EH (cell line): ENCODE data around the gene ORAI2.
"Not testable (repeated sequence)": the region's sequence is repeated elsewhere in the genome, so short reads cannot be mapped to it uniquely, and the experiment has no call there.

ENCODE experiments used
- DNase-seq: peaks from one replicate; pipeline ENCODE4 v3.0.0-alpha.2; 2015; ENCODE audit warnings: low read depth

ORAI2 gene

GRCh38 chr7:102469972-102470825 is 36.8 kb downstream of the ORAI2 start:
- DNase-seq, result no peak

GRCh38 chr7:102471791-102472125 is 38.4 kb downstream of the ORAI2 start:
- DNase-seq, result no peak

DNA sequence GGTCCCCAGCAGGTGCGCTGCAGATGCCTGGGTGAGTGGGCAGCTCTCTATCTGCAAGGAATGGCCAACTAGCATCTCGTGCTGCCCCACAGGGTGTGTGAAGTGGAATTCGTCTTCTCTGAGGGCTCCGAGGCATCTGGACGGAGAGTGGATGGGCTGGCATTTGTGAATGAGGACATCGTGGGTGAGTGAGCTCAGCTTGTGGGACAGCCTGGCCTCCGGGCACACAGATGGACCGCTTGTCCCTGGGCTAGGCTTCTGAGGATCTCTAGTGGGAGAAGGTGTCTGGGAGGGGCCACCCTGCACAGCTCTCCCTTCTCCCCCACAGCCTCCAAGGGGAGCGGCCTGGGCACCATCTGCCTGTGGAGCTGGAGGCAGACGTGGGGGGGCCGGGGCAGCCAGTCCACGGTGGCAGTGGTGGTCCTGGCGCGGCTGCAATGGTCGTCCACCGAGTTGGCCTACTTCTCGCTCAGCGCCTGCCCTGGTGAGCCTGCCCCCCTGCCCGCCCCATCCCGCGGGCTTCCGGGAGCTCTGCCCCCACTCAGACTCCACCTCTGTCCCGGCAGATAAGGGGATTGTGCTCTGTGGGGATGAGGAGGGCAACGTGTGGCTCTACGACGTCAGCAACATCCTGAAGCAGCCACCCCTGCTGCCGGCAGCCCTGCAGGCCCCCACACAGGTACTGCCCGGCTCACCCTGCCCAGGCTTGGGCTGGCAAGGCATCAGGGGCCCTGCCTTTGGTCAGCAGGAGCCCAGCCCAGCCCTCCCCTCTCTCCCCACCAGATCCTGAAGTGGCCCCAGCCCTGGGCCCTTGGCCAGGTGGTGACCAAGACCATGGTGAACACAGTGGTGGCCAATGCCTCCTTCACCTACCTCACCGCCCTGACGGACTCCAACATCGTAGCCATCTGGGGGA is 39.0 kb downstream of the ORAI2 start:
- DNase-seq, result no peak

DNA sequence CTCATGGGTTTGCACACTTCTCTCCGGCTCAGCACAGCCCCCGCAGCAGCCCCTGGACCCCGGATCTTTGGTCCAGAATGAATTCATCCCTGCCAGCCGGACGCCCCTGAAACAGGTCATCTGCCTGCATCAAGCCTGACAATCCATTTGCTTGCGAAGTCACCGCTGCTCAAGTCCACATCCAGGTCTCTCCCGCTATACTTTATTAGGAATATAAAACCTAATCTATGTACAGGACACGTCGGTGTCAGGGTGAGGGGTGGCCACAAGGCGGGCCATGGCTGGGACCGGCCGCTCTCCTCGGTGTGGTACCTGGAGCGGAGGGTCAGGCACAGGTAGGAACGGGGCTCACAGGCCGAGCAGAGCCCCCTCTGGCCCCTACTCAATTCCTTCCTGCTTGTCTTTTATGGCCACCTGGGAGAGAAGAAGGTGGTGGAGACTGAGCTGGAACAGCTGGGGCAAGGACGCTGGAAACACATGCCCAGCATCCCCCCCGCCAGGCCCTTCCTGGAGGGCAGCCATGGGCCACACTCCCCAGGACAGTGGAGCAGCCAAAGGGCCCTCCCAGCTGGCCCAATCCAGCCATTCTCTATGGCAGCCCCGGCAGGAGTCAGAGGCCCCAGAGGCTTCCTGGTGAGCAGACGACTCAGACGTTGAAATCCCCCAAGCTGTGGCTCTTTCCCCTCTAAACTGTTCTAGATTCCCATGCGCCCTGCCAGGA is 40.1 kb downstream of the ORAI2 start:
- DNase-seq, result no peak

GRCh38 chr7:102474116-102474515 is 40.7 kb downstream of the ORAI2 start:
- DNase-seq, result not testable (repeated sequence)

DNA sequence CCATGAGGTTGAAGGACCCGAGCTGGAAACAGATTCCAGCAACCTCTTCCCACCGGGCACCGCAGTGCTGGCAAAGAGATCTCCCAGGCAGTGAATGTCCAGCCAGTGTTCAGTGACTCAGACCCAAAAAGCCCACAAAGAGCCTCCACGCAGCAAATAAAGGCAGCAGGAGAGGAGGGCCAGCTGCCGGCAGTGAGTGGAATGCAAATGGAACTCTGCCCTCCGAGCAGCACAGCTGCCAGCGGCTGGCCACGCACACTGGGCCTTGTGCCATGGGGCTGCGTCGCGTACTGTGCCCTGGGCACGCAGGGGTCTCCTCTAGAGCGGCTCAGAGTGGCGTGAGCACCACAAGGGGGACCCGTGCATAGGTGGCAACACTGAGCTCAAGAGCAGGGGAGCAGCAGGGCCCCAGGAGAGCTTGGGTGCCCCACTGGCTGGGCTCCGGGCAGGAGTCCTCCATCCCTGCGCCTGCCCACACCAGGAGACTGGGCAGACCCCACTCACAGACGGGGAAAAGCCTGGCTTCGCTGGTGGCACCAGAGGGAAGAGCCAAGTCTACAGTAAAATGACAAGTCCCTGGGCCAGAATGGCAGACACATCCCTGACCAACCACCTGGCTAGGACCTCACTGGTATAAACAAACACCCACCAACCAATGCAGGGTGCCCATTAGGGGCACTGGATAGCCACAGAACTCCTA is 41.5 kb downstream of the ORAI2 start:
- DNase-seq, result not testable (repeated sequence)

DNA sequence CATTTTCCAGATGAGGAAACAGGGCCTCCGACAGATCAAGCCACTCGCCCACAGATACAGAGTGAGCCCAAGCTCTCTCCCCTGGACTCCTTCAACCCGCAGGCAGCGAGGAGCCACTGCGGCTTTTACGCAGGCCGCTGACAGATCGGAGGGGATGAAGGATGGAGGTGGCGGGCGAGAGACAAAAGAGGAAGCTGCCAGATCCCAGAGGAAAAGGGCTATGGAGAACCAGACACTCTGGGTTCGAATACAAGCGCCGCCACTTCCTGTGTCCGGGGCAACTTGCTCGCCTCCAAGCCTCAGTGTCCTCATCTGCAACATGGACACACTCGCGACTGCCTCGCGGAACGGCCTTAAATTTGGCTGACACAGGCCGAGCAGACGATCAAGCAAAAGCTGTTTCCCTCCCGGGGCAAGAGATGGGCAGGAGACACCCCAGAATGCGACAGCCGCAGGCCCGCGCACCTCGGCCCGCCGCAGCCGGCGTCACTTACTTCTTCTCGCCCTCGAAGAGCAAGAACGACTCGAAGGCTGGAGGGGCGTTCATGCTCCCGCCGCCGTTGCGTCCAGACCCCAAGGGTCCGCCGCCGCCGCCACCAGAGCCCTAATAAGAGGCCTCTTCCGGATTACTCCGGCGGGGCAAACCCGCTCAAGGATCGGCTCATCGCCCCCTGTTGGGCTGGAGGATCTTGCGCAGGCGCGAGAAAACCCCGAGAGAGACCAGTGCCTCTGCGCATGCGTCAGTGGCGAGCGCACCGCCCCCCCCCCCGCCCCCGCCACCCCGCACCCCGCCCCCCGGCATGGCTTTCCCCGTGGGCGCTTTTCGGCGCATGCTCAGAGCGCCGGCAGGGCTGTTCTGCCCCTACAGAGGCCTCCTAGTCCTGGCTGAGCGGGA is 45.2 kb downstream of the ORAI2 start, which contains the start of gene POLR2J:
Gene POLR2J (minus strand): TSS at position 609 of the 895 bp plus-strand sequence. CDS start 62 bp downstream, at position 547.
- DNase-seq, result peak; percentile 57

DNA sequence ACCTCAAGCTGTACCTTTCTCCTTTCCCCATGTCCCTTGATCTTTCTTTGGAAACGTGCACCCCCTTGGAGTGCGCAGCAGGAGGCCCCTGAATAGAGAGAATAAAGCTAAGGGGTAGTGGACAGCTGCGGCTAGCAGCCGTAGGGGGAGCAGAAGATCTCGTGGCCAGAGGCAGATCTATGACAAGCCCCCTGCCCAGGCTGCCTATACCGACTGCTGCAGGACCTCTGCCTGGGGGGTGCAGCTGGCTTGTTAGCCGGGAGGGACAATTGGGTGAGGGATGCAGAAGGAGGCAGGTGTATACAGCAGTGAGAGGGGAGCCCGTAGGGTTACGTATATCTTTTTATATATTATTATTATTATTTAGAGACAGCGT is 45.8 kb downstream of the ORAI2 start:
- DNase-seq, result not testable (repeated sequence)

- not testable (repeated sequence) for DNase-seq
These were observed 46.7 kb downstream of the ORAI2 start for GRCh38 chr7:102479982-102480637.

- not testable (repeated sequence) for DNase-seq
These were observed 48.6 kb downstream of the ORAI2 start for GRCh38 chr7:102481962-102482361.

DNA sequence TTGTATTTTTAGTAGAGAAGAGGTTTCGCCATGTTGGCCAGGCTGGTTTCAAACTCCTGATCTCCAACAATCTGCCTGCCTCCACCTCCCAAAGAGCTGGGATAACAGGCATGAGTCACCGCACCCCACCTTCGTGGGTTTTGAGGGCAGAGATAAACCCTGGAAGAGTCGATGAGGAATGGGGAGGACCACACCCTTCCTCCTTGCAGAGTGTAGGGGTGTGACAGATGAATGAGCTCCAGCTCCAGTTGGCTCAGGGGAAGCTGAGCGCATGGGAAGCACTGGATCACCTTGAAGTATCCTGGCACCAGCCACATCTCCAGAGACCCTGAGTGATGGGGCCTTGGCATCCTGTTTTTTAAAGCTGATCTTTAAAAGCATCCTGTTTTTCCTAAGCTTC is 50.9 kb downstream of the ORAI2 start:
- not testable (repeated sequence) for DNase-seq

DNA sequence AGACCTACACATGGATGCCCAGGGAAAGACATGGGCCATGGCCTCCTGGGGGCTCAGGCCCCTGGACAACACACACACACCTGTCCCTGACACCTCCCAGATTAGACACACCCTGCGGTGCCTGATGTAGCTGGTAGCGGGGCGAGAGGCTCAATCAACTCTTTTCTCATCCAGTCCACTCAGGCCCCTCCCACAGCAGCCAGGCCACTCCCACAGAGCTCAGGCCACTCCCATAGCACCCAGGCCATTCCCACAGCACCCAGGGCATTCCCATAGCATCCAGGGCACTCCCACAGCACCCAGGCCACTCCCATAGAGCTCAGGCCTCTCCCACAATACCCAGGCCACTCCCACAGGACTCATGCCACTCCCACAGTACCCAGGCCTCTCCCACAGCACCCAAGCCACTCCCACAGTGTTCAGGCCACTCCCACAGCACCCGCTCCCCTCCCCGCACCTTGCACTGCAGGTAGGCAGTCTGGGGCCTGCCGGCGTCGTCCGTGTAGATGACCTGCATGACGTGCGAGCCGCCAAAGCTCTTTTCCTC is 57.2 kb downstream of the ORAI2 start:
- DNase-seq, result not testable (repeated sequence)

DNA sequence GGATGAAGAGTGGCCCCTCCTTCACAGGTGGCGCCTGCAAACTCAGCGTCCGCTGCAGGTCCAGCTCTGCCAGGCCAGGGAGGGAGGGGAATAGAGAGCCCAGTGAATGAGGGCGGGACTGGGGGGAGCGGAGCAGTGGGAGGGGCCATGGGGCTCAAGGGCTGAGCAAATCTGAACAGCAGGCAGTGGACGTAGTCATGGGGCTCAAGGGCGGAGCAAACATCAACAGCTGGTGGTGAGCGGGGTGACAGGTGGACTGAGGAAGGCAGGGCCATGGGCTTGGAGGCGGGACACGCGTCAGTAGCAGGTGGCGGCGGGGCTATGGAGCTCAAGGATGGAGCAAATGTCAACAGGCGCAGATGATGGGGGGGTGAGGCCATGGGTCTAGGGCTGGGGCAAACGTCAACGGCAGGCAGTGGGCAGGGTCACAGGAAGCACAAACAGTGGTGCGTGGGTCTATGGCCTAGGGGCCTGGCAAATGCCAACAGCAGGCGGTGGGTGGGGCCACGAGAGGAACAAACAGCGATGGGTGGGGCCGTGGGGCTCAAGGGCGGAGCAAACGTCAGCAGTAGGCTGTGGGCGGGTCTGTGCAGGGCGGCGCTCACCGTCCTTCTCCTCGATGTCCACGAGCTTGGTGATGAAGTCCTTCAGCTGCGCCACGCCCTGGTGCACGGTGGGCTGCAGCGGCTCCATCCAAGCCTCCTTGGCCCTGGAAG is 60.0 kb downstream of the ORAI2 start:
- not testable (repeated sequence) for DNase-seq

- DNase-seq, result not testable (repeated sequence)
These were observed 60.7 kb downstream of the ORAI2 start for GRCh38 chr7:102494026-102494425.

DNA sequence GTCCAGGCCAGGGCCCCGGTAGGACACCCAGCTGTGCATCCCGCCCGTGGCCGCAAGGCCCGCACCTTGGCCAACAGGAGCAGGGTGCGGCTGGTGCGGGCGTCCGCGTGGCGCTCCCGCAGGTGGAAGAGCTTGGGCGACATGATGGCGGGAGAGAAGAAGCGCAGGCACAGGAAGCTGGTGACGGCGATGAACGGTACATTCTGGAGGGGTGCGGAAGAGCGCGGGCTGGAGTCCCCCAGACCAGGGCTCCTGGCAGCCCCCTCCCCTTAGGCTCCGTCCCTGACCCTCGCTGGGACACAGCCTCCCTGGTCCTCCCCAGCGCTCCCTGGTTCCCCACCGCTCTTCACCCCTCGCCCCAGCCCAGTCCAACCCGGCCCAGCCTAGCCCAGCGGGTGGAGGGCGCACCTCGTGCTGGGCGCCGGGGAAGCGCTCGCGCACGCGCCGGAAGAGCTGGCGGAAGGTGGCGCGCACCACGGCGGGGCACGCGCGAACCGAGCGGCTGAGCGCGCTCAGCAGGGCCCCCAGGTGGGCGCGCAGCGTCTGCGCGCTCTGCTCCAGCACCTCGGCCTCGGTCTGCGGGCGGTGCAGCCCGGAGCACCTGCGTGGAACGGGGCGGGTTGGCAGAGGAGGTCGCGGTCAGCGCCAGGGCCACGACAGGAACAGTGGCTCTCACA is 61.2 kb downstream of the ORAI2 start:
- not testable (repeated sequence) for DNase-seq

DNA sequence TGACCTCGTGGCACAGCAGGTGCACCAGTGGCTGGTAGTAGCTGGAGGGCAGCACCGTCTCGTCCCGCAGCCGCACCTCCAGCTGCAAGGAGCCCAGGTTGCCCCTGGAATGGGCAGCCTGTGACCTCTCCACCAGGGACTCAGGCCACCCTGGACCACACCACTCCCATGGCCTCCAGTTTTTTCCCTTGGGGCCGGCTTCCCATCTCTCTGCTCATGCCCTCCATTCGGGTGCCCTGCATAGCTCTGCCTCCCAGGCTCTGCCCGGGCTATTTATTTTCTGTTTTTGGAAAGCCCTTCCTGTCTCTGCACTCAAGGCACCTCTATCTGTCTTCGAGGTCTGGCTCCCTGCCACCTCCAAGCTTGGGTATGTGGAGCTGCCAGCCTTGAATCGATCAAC is 63.5 kb downstream of the ORAI2 start:
- DNase-seq, result not testable (repeated sequence)

DNA sequence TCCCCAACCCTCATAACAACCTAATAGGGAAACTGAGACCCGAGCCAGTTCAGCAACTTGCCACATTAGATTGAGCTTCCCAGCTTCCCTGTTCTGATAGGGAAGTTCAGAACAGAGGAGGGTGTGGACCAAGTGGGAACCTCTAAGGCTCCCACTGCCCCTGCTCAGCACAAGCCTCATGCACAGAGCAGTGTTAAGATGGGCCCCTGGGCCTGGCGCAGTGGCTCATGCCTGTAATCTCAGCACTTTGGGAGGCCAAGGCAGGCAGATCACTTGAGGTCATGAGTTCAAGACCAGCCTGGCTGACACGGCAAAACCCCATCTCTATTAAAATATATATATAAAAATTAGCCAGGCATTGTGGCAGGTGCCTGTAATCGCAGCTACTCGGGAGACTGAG is 63.9 kb downstream of the ORAI2 start:
- DNase-seq, result not testable (repeated sequence)

GRCh38 chr7:102498321-102498720 is 64.9 kb downstream of the ORAI2 start:
- DNase-seq, result not testable (repeated sequence)
